Sigmoid colon (tissue), 7 donors: ENCODE data around the gene MLF1. TPM values are rescaled to one million over a fixed set of nuclear protein-coding genes. Genes with fewer than 3 reads are reported as not detected.

Experiments used
- DNase-seq: peaks from one replicate; pipeline ENCODE4 v3.0.0-alpha.2; 2019
- H3K27ac ChIP-seq, 4 donors: fragments of 200-600 bp; sonication (generic); one replicate each; pipeline ENCODE4 v1.5.1; 2016 to 2019; ENCODE audit warnings: mild to moderate bottlenecking in 1 of 4
- H3K27me3 ChIP-seq, 3 donors: fragments of 200-600 bp; sonication (generic); one replicate each; pipeline ENCODE4 v1.5.1; 2019; ENCODE audit warnings: mild to moderate bottlenecking in 1 of 3
- H3K36me3 ChIP-seq, 4 donors: fragments of 200-600 bp; sonication (generic); one replicate each; pipeline ENCODE4 v1.5.1; 2016 to 2019
- H3K4me1 ChIP-seq, 4 donors: fragments of 200-600 bp; sonication (generic); one replicate each; pipeline ENCODE4 v1.5.1; 2017 to 2019
- H3K4me3 ChIP-seq, 4 donors: fragments of 200-600 bp; sonication (generic); one replicate each; pipeline ENCODE4 v1.5.1; 2017 to 2019; ENCODE audit warnings: mild to moderate bottlenecking in 2 of 4, moderate library complexity in 1 of 4
- H3K9me3 ChIP-seq, 4 donors: fragments of 200-600 bp in 3 of 4; sonication (generic) in 3 of 4; one replicate each; pipeline versions ENCODE4 v1.5.1 to v1.6.1; 2013 to 2019
- EP300 ChIP-seq, 4 donors: sonication (generic); formaldehyde crosslinking; IDR thresholded peaks; one replicate each; pipeline ENCODE4 v1.6.1; 2017; ENCODE audit warnings: antibody characterized with exemption in 4 of 4
- POLR2A ChIP-seq, 2 donors: fragments of 450-650 bp; IDR thresholded peaks; one replicate each; pipeline ENCODE4 v1.6.1; 2016; ENCODE audit warnings: antibody characterized with exemption in 2 of 2, mild to moderate bottlenecking in 2 of 2, moderate library complexity in 2 of 2
- POLR2AphosphoS5 ChIP-seq, 4 donors: sonication (generic); formaldehyde crosslinking; IDR thresholded peaks; one replicate each; pipeline ENCODE4 v1.6.1; 2017; ENCODE audit warnings: antibody characterized with exemption in 4 of 4
- WGBS, 2 donors: extraction: QIAGEN DNeasy Blood & Tissue Kit; methylation state at CpG; one replicate each; pipeline ENCODE4 v1.1.7; 2013; 5-methylcytosine and 5-hydroxymethylcytosine counted together
- intact Hi-C: fragments of 100-400 bp; cut with DNase I; formaldehyde crosslinking; loops from one replicate; pipeline ENCODE4 v1.15.1; 2023
- polyA plus RNA-seq, 3 donors: library from polyadenylated mRNA; stranded (reverse); fragments of 200-250 nt; gene quantifications; one replicate each; pipeline ENCODE4 v1.2.3, GENCODE V29; 2013
- total RNA-seq, 4 donors: library from RNA; depleted of rRNA; stranded (reverse); fragments of >200 nt; gene quantifications; one replicate each; pipeline ENCODE4 v1.1.0, GENCODE V29; 2016
- TF ChIP-seq, protein P1 (sequence below), 4 experiments: fragments of 450-650 bp in 3 of 4; fragments of 200-600 bp in 1 of 4; IDR thresholded peaks; one replicate each; pipeline ENCODE4 v1.5.1; 2016 to 2019; ENCODE audit warnings: antibody characterized with exemption in 4 of 4, mild to moderate bottlenecking in 3 of 4, moderate library complexity in 2 of 4
- donor health status: healthy with polysubstance abuse.
- donor health status: Bipolar disorder and iron deficiency.
- donor health status: healthy.

Gene MLF1
- total and polyA plus RNA-seq, 7 donors, result 3.0 to 14.1 (median 9.1) TPM

DNA sequence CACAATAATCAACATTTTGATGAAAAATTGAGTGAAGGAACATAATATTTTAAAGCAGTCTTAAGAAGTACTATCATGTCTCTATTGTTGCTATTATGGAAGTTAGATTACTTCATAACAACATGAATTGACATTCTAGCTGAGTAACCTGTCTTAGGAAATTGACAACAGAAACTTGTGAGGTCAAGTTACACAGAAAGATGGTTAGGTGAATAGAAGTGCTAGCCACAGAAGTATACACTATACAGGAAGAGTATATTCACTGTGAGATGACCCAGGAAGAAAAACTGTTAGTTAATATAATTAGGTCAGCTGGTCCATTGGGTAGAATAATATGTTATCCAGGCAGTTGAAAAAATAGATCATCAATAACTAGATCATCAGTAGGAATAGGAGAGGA, 31.2 kb downstream of the MLF1 start:
- no peaks in the 10 kb centered on the region for H3K9me3 ChIP-seq
- H3K4me3 ChIP-seq, result no peak overlapping the region
- intact Hi-C loops, result no loop called here
- TF ChIP-seq EP300 (IDR thresholded peaks at IDR 0.05) (no peak), POLR2AphosphoS5 (IDR thresholded peaks at IDR 0.05) (no peak), POLR2A (IDR thresholded peaks at IDR 0.05) (no peak)
- TF ChIP-seq, protein P1, sequence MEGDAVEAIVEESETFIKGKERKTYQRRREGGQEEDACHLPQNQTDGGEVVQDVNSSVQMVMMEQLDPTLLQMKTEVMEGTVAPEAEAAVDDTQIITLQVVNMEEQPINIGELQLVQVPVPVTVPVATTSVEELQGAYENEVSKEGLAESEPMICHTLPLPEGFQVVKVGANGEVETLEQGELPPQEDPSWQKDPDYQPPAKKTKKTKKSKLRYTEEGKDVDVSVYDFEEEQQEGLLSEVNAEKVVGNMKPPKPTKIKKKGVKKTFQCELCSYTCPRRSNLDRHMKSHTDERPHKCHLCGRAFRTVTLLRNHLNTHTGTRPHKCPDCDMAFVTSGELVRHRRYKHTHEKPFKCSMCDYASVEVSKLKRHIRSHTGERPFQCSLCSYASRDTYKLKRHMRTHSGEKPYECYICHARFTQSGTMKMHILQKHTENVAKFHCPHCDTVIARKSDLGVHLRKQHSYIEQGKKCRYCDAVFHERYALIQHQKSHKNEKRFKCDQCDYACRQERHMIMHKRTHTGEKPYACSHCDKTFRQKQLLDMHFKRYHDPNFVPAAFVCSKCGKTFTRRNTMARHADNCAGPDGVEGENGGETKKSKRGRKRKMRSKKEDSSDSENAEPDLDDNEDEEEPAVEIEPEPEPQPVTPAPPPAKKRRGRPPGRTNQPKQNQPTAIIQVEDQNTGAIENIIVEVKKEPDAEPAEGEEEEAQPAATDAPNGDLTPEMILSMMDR (IDR thresholded peaks at IDR 0.05), result no peak
- no peak for DNase-seq
- no peaks in the 10 kb centered on the region for H3K4me1 ChIP-seq
- H3K27me3 ChIP-seq, result no peaks in the 10 kb centered on the region
- peaks cover 0 to 44% (median 0%) of the 10 kb centered on the region in 4 donors for H3K36me3 ChIP-seq
- H3K27ac ChIP-seq, result no peak overlapping the region

- no peak for TF ChIP-seq POLR2A (IDR thresholded peaks at IDR 0.05)
- no peak for TF ChIP-seq POLR2AphosphoS5 (IDR thresholded peaks at IDR 0.05)
- TF ChIP-seq, protein P1 (IDR thresholded peaks at IDR 0.05), result no peak
- TF ChIP-seq EP300 (IDR thresholded peaks at IDR 0.05), result no peak
- Histone ChIP-seq H3K4me1 (no peaks in the 10 kb centered on the region), H3K27ac (no peak overlapping the region), H3K27me3 (no peaks in the 10 kb centered on the region), H3K4me3 (no peak overlapping the region), H3K36me3 (no peaks in the 10 kb centered on the region), H3K9me3 (peaks cover 0 to 5% (median 0%) of the 10 kb centered on the region in 4 donors)
- WGBS, 2 donors, result 58 to 63% methylated on average over 1 of the region's 1 CpG
- DNase-seq, result no peak
- intact Hi-C loops, result no loop called here
Observed at GRCh38 chr3:158617982-158618875, 47.2 kb downstream of the MLF1 start.

GRCh38 chr3:158625881-158626280, 54.9 kb downstream of the MLF1 start:
- H3K36me3 ChIP-seq, result no peaks in the 10 kb centered on the region
- no peaks in the 10 kb centered on the region for H3K4me1 ChIP-seq
- H3K9me3 ChIP-seq, result peaks cover 0 to 2% (median 0%) of the 10 kb centered on the region in 4 donors
- no peak overlapping the region for H3K27ac ChIP-seq
- intact Hi-C loops, result no loop called here
- TF ChIP-seq EP300 (IDR thresholded peaks at IDR 0.05) (no peak), POLR2A (IDR thresholded peaks at IDR 0.05) (no peak), POLR2AphosphoS5 (IDR thresholded peaks at IDR 0.05) (no peak)
- TF ChIP-seq, protein P1 (IDR thresholded peaks at IDR 0.05), result no peak
- no peak overlapping the region for H3K4me3 ChIP-seq
- 38 to 82% methylated on average over 1 of the region's 1 CpG for WGBS, 2 donors
- no peak for DNase-seq
- H3K27me3 ChIP-seq, result no peaks in the 10 kb centered on the region

DNA sequence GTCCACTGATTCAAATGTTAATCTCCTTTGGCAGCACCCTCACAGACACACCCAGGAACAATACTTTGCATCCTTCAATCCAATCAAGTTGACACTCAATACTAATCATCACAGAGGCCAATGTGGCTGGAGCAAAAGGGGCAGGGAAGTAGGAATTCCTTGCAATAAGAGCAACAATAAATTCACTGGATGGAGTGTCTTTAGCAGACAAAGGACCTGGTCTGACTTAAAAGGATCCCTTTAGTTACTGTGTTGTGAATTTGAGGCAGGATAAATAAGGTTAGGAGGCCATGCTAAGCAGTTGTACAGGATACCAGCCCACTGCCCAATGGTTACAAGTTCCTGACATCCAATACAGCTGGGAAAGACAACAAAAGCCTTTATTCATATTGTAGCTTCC, 61.0 kb downstream of the MLF1 start:
- Histone ChIP-seq H3K4me3 (no peak overlapping the region), H3K27me3 (no peaks in the 10 kb centered on the region), H3K36me3 (no peaks in the 10 kb centered on the region), H3K4me1 (no peaks in the 10 kb centered on the region), H3K27ac (no peak overlapping the region), H3K9me3 (no peaks in the 10 kb centered on the region)
- intact Hi-C loops, result no loop called here
- TF ChIP-seq, protein P1 (IDR thresholded peaks at IDR 0.05), result no peak
- no peak for TF ChIP-seq POLR2A (IDR thresholded peaks at IDR 0.05)
- no peak for TF ChIP-seq POLR2AphosphoS5 (IDR thresholded peaks at IDR 0.05)
- no peak for TF ChIP-seq EP300 (IDR thresholded peaks at IDR 0.05)
- DNase-seq, result no peak
